GDM1 (cell line): ENCODE measurements around the gene EPN2.

Experiments
- DNase-seq: peaks from one replicate; lab custom pipeline; 2025; lab: John Stamatoyannopoulos, UW

Gene EPN2

GRCh38 chr17:19239544-19239943 is 2.4 kb downstream of the EPN2 start:
- DNase-seq: no peak

DNA sequence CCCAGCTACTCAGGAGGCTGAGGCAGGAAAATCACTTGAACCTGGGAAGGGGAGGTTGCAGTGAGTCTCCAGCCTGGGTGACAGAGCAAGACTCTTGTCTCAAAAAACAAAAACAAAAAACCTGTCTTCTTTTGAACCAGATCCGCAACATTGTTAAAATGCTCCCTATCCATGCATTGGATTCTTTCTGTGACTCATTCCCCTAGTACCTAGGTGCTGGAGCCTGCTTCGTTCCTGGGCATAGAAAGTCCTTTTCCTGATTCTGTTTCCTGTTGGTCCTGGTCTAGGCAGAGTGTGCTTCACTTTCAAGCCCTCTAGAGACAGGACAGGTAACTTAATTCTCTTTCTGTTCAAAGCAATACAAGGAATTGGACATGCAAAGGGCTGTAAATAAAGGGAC is 5.2 kb downstream of the EPN2 start:
- DNase-seq: no peak

GRCh38 chr17:19242926-19243325 is 5.8 kb downstream of the EPN2 start:
- no peak for DNase-seq

DNA sequence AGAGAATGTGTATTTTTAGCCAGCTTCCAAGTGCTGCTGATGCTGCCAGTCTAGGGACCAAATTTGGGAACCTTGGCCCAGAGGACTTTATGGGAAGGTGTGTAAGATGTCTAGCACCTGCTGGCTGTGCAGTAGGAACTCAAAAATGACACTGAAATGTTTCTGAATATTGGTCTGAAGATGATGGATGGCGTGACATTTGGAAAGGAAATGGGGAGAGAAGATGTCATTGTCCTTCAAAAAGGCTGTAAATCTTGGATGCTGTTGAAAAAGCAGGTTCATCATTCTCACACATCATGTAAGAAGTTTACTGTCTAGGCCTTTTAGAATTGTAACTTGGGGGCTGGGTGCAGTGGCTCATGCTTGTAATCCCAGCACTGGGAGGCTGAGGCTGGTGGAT is 6.7 kb downstream of the EPN2 start:
- DNase-seq: no peak

DNA sequence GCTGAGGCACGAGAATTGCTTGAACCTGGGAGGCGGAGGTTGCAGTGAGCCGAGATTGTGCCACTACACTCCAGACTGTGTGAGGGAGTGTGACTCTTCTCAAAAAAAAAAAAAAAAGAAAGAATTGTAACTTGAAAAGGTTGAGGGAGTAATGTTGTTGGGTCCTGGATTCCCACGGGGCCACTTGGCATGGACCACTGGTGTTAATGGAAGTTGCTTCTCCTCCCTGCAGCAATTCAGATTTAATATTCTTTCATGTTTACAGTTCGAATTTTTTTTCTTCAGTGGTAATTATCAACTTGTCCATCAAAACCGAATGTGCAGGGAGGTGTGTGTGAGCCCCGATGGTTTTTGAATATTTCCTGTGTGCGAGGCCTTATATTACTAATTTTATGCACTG is 7.2 kb downstream of the EPN2 start:
- no peak for DNase-seq

DNA sequence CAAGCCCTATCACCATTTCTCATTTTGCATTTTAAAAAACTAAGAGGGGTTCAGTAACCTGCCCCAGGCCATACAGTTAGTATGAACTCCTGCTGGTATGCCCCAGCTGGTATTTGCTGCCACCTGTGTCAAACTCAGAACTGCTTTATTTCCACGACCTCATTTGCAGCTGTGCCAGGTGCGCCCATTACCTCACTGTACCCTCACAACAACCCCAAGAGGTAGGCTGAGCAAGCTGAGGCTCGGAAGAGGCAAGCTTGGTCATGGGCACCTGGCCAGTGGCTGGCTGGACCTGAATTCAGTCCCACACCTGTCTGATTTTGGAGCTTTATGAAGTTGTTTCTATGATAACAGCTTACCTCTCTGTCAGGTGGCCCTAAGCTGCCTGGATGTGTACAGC is 7.6 kb downstream of the EPN2 start:
- no peak for DNase-seq

GRCh38 chr17:19247473-19247872 is 10.3 kb downstream of the EPN2 start:
- DNase-seq: no peak

DNA sequence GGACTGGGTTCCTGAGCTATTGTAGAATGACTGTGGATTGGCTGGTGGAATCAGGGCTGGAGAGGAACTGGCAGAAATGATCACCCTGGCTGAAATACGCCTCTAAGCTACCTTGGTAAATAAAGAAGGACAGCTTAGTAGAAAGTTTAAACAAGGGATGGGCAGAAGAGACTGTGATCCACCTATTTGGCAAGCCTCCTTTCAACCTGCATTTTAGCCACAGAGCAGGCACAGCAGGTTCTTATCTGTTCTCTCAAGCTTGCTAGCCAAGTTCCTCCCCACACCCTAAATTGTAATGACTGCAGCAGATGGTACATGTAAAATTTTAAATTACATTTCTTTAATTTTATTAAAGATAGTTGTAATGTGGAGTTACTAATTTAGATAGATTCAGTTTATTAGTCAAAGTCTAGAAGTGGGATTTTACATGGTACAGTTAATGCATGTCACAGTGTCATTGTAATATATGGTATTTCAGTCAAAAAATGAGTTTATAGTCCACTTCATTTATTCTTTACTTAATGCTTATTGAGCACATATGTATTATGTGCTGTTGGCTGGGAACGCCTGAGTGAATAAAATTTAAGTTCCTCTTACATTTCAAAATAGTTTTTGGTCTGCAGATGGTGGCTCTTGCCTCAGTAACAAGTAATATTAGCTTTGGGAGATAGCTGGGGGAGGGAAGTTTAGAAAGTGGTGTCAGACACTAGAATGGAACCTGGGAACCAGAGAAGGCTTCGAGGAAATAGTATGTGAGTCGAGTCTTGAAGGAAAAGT is 11.2 kb downstream of the EPN2 start:
- DNase-seq: no peak

DNA sequence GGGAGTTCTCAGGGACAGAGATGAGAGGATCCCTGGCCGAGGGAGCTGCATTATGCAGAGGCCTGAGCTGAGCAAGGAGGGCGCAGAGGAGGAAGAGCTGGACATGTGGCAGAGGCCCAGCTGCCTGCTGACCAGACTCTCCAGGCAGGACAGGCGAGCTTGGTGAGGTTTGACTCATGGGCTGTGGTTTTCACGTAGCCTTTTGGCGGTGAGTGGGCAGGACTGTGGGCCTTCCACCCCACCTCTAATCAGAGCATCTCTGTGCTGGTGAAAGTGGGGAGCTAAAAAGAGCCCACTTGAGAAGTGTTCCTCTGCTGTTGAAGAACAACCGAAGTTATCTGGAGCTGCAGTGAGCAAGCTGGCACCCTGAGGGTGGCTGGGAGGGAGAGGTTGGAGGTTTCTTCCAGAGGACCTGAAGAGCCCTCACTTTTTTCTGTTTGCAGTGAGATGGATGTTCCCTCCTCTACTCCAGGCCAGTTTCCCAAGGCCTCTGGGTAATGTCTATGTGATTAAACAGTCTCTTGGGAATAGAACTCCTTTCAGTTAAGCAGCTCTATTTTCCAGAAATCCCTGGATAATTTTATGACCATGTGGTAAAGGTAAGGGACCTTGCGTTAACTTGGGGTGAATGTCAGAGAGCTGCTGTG is 11.9 kb downstream of the EPN2 start:
- no peak for DNase-seq

DNA sequence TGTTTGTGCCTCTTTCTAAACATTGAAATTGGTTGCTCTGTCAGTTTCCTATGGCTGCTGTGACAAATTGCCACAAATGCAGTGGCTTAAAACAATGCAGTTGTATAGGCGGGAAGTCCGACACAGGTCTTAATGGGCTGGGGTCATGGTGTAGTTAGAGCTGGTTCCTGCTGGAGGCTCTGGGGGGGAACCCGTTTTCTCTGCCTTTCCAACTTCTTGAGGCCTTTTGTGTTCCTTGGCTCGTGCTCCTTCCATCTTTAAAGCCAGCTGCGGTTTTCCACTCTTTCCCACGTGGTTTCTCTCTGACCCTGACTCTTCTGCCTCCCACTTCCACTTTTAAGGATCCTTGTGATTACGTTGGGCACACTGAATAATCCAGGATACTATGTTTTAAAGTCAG is 12.5 kb downstream of the EPN2 start:
- DNase-seq: no peak

- no peak for DNase-seq
Observed at GRCh38 chr17:19250421-19251173, 13.4 kb downstream of the EPN2 start.

- no peak for DNase-seq
Observed at GRCh38 chr17:19253112-19253511, 15.9 kb downstream of the EPN2 start.

DNA sequence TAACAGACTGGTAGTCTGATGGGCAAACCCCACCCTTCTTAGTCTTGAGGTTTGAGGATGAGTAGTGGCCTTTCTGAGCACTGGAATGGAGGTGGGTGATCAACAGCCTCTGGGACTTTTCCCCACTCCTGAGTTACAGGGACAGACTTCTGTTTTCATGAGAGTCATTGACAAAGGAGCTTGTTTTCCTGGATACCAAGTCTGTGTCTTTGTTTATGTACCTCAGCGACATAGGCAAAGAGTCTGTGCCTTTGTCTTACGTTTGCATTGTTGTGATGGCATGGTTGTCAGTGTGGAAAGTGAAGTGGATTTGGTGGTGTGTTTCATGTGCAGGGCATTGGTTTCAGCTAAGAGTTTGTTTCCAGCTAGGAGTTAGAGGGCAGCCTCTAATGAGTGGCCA is 17.5 kb downstream of the EPN2 start:
- no peak for DNase-seq

DNA sequence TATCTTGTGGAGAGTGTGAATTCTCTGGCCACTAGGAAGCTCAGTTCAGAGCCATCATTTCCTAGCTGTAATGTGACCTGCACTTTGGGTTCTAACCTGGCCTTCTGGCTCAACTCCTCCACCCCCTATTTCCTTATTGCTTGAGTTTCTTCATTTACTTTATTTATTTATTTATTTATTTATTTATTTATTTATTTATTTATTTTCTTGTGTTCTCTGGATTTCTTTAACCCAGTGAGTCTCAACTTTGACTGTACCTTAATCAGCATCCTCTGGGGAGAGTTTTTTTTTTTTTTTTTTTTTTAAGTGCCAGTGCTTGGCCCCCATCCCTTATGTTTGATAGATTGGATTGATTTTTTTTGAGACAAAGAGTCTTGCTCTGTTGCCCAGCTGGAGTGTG is 18.1 kb downstream of the EPN2 start:
- DNase-seq: no peak

- no peak for DNase-seq
Observed at GRCh38 chr17:19258371-19258770, 21.2 kb downstream of the EPN2 start.

GRCh38 chr17:19260958-19261357 is 23.8 kb downstream of the EPN2 start:
- DNase-seq: no peak

DNA sequence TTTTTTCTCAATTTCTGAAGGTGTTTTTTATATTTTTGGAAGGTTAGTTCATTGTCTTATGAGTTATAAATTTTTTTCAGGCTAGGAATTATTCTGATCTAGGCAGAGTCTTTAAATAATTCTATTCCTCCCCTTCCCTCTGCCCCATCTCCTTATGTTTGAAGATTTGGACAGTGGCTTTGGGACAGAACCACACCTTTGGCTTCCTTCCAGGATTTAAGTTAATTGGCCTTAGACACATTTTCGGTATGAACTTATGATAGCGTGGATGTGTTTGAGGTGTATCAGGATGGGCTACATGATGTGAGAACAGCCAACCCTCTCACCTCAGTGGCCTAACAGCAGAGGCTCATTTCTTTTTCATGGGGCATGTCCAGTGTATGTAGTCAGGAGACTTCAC is 24.3 kb downstream of the EPN2 start:
- no peak for DNase-seq

- no peak for DNase-seq
Observed at GRCh38 chr17:19262650-19263631, 25.8 kb downstream of the EPN2 start.

DNA sequence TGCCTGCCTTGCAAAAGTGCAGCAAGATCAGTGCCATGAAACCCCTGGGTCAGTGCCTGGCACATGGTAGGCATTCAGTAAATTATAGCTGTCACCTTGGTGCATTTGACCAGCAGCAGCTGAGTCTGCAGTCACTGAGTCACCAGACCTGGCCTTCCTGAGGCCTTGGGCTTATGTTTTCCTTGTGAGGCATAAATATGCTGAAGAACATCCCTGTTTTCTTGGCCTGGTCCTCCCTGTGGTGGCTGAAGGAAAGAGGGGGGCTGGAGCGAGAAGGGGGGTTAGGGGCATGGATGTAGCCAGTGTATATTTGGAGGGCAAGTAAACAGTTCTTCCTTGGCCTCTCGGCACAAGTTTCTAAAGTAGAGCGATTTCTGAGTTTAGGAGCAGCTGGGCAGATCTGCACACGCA is 26.5 kb downstream of the EPN2 start:
- no peak for DNase-seq

DNA sequence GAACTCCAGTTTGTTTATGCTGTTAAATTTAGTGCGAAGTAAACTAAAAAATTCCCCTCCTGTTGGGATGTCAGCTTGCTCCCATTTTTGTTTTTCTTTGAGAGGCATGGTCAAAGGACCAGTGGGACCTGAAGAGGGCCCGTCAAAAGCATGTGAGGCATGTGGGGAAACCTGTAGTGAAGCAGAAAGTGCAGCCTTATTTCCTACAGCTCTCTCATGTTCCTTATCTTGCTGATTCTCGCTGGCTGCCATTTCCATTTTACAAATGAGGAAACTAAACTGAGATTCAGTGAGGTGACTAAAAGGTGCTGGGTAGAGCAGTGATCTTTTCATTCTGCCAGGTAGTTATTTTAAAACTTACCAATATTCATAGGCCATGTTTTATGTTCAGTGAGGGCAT is 27.1 kb downstream of the EPN2 start:
- DNase-seq: no peak

- no peak for DNase-seq
Observed at GRCh38 chr17:19264681-19265080, 27.5 kb downstream of the EPN2 start.

DNA sequence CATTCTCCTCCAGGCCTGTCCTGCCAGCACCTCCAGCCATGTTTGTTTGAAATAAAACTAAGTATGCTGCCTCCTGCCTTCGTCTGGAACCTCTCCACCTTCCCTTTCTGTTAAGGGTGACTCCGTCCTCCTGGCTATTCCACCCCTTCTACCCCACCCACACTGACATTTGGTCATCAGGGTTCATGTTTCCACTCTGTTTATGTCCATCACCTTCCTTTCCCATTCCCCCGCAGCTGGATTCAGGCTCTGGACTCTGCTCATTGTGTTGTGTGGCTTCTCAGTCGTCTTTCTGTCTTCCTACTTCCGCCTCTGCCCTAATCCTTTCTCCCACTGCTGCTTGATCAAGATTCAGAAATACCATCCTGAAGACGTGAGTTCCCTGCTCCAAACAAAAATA is 28.6 kb downstream of the EPN2 start:
- DNase-seq: no peak
